ENCODE results near the gene TPMT.

TPMT gene

DNA sequence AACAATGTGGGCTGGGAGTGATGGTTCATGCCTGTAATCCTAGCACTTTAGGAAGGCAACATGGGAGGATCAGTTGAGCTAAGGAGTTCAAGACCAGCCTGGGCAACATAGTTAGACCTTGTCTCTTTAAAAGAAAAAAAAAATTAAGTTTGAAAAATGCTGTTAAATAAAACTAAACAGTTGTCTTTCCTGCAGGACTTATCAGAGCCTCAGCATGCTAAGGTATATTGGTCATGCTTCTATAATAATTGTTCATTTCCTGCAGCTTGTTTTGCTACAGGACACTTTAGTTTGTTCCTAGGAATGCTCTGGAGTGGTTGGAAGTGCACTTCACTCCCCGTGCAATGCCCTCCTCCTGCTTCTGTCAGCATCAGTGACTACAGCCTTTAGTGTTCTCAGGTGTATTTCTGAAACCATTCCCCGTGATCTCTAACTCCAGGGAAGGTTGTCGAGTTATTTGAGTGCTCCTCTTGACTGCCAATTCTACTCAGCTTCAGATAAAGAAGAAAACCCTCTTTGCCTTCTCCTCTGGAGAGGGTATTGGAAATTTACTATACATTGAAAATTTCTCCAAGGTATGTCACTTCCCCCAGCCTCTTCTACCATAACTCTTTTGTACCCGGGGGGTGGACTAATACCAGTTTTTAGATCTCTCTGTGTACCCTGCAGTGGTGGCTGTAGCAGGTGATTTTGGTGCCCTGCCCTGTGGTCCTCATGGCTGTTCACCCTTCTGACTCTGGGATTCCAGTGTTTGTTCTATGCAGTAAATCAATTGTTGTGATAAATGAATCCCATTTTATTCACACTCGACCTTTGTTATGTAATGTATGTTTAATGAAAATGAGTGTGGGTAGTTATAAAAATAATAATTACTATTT is 66.2 kb downstream of the TPMT start:
- Histone ChIP-seq H4K20me1 (ENCODE audit: insufficient read depth, low read length) (no peaks in the 10 kb centered on the region), H3K4me2 (ENCODE audit: insufficient read depth, low read length) (no peak overlapping the region), H3K79me2 (ENCODE audit: insufficient read depth, low read length) (no peaks in the 10 kb centered on the region), H3K36me3 (ENCODE audit: insufficient read depth, low read length) (no peaks in the 10 kb centered on the region), H3K27me3 (ENCODE audit: insufficient read depth, low read length, poor library complexity) (no peaks in the 10 kb centered on the region), H2AFZ (ENCODE audit: low read depth, low read length) (no peak overlapping the region), H3K27ac (ENCODE audit: low read length) (no peak overlapping the region), H3K9me3 (ENCODE audit: insufficient read depth, low read length, severe bottlenecking) (no peaks in the 10 kb centered on the region), H3K4me3 (ENCODE audit: low read depth in 1 of 2, low read length in 2 of 2) (no peak overlapping the region), H3K4me1 (ENCODE audit: insufficient read depth, low read length) (no peaks in the 10 kb centered on the region), H3K9ac (ENCODE audit: low read depth, low read length) (no peak overlapping the region)
- TF ChIP-seq, protein P1, sequence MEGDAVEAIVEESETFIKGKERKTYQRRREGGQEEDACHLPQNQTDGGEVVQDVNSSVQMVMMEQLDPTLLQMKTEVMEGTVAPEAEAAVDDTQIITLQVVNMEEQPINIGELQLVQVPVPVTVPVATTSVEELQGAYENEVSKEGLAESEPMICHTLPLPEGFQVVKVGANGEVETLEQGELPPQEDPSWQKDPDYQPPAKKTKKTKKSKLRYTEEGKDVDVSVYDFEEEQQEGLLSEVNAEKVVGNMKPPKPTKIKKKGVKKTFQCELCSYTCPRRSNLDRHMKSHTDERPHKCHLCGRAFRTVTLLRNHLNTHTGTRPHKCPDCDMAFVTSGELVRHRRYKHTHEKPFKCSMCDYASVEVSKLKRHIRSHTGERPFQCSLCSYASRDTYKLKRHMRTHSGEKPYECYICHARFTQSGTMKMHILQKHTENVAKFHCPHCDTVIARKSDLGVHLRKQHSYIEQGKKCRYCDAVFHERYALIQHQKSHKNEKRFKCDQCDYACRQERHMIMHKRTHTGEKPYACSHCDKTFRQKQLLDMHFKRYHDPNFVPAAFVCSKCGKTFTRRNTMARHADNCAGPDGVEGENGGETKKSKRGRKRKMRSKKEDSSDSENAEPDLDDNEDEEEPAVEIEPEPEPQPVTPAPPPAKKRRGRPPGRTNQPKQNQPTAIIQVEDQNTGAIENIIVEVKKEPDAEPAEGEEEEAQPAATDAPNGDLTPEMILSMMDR (IDR thresholded peaks at IDR 0.05; ENCODE audit: borderline replicate concordance, extremely low read depth, low read length, poor library complexity, severe bottlenecking) = no peak
- no peak for TF ChIP-seq EZH2 (IDR thresholded peaks at IDR 0.05; ENCODE audit: borderline replicate concordance, low read depth, low read length, severe bottlenecking)
- ATAC-seq (ENCODE audit: insufficient read depth, low read depth) = no peak
- DNase-seq = no peak

DNA sequence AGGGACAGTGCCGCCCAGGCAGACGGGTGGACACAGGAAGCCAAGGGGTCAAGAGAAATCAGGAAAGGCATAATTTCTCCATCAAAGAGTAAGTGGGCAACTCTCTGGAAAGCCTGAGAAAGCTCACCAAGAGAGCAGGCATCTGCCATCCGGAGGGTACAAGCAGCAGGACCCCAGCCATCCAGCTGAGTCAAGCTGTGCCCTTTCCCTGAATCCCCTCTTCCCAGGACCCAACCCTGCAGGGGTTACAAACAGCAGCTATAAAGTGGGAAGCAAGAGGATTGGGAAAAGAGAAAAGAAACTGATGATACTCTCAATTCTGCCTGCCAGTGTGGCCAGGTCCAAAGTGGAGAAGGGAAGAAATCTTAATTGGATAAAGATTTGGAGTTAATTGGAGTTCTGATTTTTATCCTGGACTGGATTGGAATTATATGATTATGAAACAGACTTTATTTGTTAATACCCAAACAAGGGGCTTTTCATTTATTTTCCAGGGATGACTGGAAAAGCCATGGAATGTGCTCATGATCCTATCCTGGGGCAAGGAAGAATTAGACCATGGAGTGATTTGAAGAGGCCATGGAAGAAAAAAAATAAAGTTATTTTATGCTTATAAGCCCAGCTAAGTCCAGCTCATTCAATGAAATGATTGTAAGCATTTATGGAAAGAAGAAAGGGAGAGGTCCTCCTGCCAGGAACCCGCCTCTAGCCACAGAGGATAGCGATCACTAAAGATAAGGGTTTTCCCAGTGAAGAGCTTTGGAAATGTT is 67.3 kb downstream of the TPMT start:
- DNase-seq (no peak), ATAC-seq (ENCODE audit: insufficient read depth, low read depth) (no peak)
- H3K4me1 ChIP-seq (ENCODE audit: insufficient read depth, low read length) = no peaks in the 10 kb centered on the region
- H3K79me2 ChIP-seq (ENCODE audit: insufficient read depth, low read length) = no peaks in the 10 kb centered on the region
- no peak overlapping the region for H3K4me2 ChIP-seq (ENCODE audit: insufficient read depth, low read length)
- no peak overlapping the region for H3K27ac ChIP-seq (ENCODE audit: low read length)
- H3K4me3 ChIP-seq (ENCODE audit: low read depth in 1 of 2, low read length in 2 of 2) = no peak overlapping the region
- no peaks in the 10 kb centered on the region for H3K36me3 ChIP-seq (ENCODE audit: insufficient read depth, low read length)
- H4K20me1 ChIP-seq (ENCODE audit: insufficient read depth, low read length) = no peaks in the 10 kb centered on the region
- TF ChIP-seq, protein P1 (IDR thresholded peaks at IDR 0.05; ENCODE audit: borderline replicate concordance, extremely low read depth, low read length, poor library complexity, severe bottlenecking) = no peak
- TF ChIP-seq EZH2 (IDR thresholded peaks at IDR 0.05; ENCODE audit: borderline replicate concordance, low read depth, low read length, severe bottlenecking) = no peak
- no peaks in the 10 kb centered on the region for H3K27me3 ChIP-seq (ENCODE audit: insufficient read depth, low read length, poor library complexity)
- H2AFZ ChIP-seq (ENCODE audit: low read depth, low read length) = no peak overlapping the region
- H3K9me3 ChIP-seq (ENCODE audit: insufficient read depth, low read length, severe bottlenecking) = no peaks in the 10 kb centered on the region
- H3K9ac ChIP-seq (ENCODE audit: low read depth, low read length) = no peak overlapping the region

DNA sequence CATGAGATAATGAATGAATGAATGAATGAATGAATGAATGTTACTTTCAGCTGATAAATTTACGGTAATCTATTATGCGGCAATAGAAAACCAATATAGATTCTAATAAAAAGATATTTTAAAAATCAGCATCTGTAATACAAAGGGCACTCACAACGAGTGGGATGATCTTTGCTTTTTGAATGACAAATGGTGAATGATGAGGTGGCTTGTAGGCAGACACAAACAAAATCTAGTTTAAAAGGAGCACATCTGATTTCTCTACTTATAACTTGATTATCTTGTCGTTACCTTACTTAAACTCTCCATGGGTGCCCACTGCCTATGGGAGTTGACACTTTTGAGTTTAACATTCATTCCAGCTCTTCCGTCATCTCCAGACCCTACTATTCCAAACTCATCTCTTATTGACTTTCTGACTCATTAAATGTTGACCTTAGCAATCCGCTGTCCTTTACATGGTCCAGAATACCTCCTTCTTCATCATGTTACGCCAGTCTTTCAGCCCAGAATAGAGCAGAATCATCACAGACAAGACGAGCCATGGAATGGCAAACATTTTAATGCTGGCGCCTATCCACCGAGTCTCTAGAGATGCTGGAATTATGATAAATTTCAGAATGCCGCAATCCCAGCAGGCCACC is 73.7 kb downstream of the TPMT start:
- DNase-seq (no peak), ATAC-seq (ENCODE audit: insufficient read depth, low read depth) (no peak)
- no peak overlapping the region for H3K4me3 ChIP-seq (ENCODE audit: low read depth in 1 of 2, low read length in 2 of 2)
- no peaks in the 10 kb centered on the region for H4K20me1 ChIP-seq (ENCODE audit: insufficient read depth, low read length)
- H3K9ac ChIP-seq (ENCODE audit: low read depth, low read length) = no peak overlapping the region
- no peaks in the 10 kb centered on the region for H3K36me3 ChIP-seq (ENCODE audit: insufficient read depth, low read length)
- no peak overlapping the region for H2AFZ ChIP-seq (ENCODE audit: low read depth, low read length)
- no peaks in the 10 kb centered on the region for H3K79me2 ChIP-seq (ENCODE audit: insufficient read depth, low read length)
- H3K27me3 ChIP-seq (ENCODE audit: insufficient read depth, low read length, poor library complexity) = no peaks in the 10 kb centered on the region
- TF ChIP-seq, protein P1 (IDR thresholded peaks at IDR 0.05; ENCODE audit: borderline replicate concordance, extremely low read depth, low read length, poor library complexity, severe bottlenecking) = no peak
- no peak for TF ChIP-seq EZH2 (IDR thresholded peaks at IDR 0.05; ENCODE audit: borderline replicate concordance, low read depth, low read length, severe bottlenecking)
- H3K4me2 ChIP-seq (ENCODE audit: insufficient read depth, low read length) = no peak overlapping the region
- H3K27ac ChIP-seq (ENCODE audit: low read length) = no peak overlapping the region
- H3K9me3 ChIP-seq (ENCODE audit: insufficient read depth, low read length, severe bottlenecking) = no peaks in the 10 kb centered on the region
- H3K4me1 ChIP-seq (ENCODE audit: insufficient read depth, low read length) = no peaks in the 10 kb centered on the region

Data from DND-41 (cell line).